Spleen (tissue), 11 donors: ENCODE data around the gene PHKB. TPM values are rescaled to one million over a fixed set of nuclear protein-coding genes. Genes with fewer than 3 reads are reported as not detected.

ENCODE experiments used
- DNase-seq: peaks from one replicate; pipeline ENCODE4 v3.0.0-alpha.2; 2020
- H3K27ac ChIP-seq, 8 donors: fragments of 200-600 bp; sonication (generic) in 7 of 8; 1 replicate in 4 of 8; 2 replicates in 4 of 8; pipeline versions ENCODE4 v1.5.0 to v1.8.0; 2016 to 2021; ENCODE audit warnings: inconsistent platforms in 4 of 8, mild to moderate bottlenecking in 4 of 8, moderate library complexity in 1 of 8
- H3K27me3 ChIP-seq, 7 donors: fragments of 200-600 bp; sonication (generic) in 6 of 7; replicated peaks in 1 of 7; 1 replicate in 4 of 7; 2 replicates in 3 of 7; pipeline versions ENCODE4 v1.5.0 to v1.8.0; 2016 to 2021; ENCODE audit warnings: inconsistent platforms in 3 of 7, mild to moderate bottlenecking in 1 of 7
- H3K36me3 ChIP-seq, 6 donors: fragments of 200-600 bp; sonication (generic) in 5 of 6; 1 replicate in 4 of 6; 2 replicates in 2 of 6; pipeline versions ENCODE4 v1.5.0 to v1.8.0; 2016 to 2021; ENCODE audit warnings: inconsistent platforms in 2 of 6
- H3K4me1 ChIP-seq, 6 donors: fragments of 200-600 bp; sonication (generic) in 5 of 6; 1 replicate in 3 of 6; 2 replicates in 3 of 6; pipeline versions ENCODE4 v1.5.0 to v1.8.0; 2016 to 2021; ENCODE audit warnings: inconsistent platforms in 3 of 6
- H3K4me3 ChIP-seq, 8 donors: fragments of 200-600 bp; sonication (generic) in 7 of 8; 1 replicate in 4 of 8; 2 replicates in 4 of 8; pipeline versions ENCODE4 v1.5.0 to v1.8.0; 2016 to 2021; ENCODE audit warnings: inconsistent platforms in 4 of 8, mild to moderate bottlenecking in 4 of 8, moderate library complexity in 2 of 8
- H3K9me3 ChIP-seq, 8 donors: fragments of 200-600 bp; sonication (generic) in 7 of 8; 1 replicate in 4 of 8; 2 replicates in 4 of 8; pipeline versions ENCODE4 v1.5.0 to v1.8.0; 2016 to 2021; ENCODE audit warnings: inconsistent platforms in 4 of 8
- CTCF ChIP-seq, 11 experiments: fragments of 200-600 bp in 7 of 11; fragments of 450-650 bp in 4 of 11; sonication (generic) in 4 of 11; IDR thresholded peaks in 8 of 11; conservative IDR thresholded peaks in 3 of 11; 1 replicate in 7 of 11; 2 replicates in 4 of 11; pipeline versions ENCODE4 v1.4.0 to v1.8.0; 2016 to 2021; ENCODE audit warnings: antibody characterized with exemption in 11 of 11, inconsistent platforms in 4 of 11, mild to moderate bottlenecking in 1 of 11
- POLR2A ChIP-seq, 3 donors: fragments of 450-650 bp; IDR thresholded peaks; one replicate each; pipeline ENCODE4 v1.5.1; 2017; ENCODE audit warnings: antibody characterized with exemption in 3 of 3, mild to moderate bottlenecking in 1 of 3
- POLR2AphosphoS5 ChIP-seq, 3 donors: sonication (generic); formaldehyde crosslinking; IDR thresholded peaks; one replicate each; pipeline ENCODE4 v1.5.1; 2017; ENCODE audit warnings: antibody characterized with exemption in 3 of 3
- WGBS, 5 donors: extraction: QIAGEN DNeasy Blood & Tissue Kit in 3 of 5; methylation state at CpG; one replicate each; pipeline versions ENCODE4 v1.1.5 to v1.1.7; 2013 to 2018; 5-methylcytosine and 5-hydroxymethylcytosine counted together
- intact Hi-C: fragments of 100-400 bp; cut with DNase I; formaldehyde crosslinking; loops from one replicate; pipeline ENCODE4 v1.15.0; 2023; ENCODE audit warnings: low total_unique reads
- polyA plus RNA-seq, 3 donors: library from polyadenylated mRNA; stranded (reverse); fragments of 200-250 nt; gene quantifications; one replicate each; pipeline ENCODE4 v1.2.1, GENCODE V29; 2013
- total RNA-seq, 7 donors: library from RNA; depleted of rRNA in 3 of 7; stranded (reverse); fragments of >200 nt in 3 of 7; fragmentation: NEBNext Ultra II Directional in 4 of 7; extraction: Animal tissue kit (Norgen Biotek cat#: 25700) in 4 of 7; gene quantifications; one replicate each; pipeline versions ENCODE4 v1.1.0 to v1.2.1, GENCODE V29; 2016 to 2021
- donor health status: healthy with polysubstance abuse.
- donor health status: DM: no; HTN: no; CAD: no; lungs with moderate emphysema.
- donor health status: DM: no; HTN: no; CAD: no.
- donor health status: Bipolar disorder and iron deficiency.
- donor health status: healthy.
- donor health status: DM: no; HTN: no; CAD: no.
- donor health status: DM: yes; HTN: yes; CAD: no.

PHKB gene
- total and polyA plus RNA-seq, 10 donors = 19.7 to 168 (median 99.1) TPM

GRCh38 chr16:47586121-47586520, 125.0 kb downstream of the PHKB start:
- WGBS, 5 donors = 88 to 96% (median 91%) methylated on average over 3 of the region's 3 CpGs
- no peak overlapping the region for H3K27ac ChIP-seq
- H3K4me3 ChIP-seq = no peak overlapping the region
- no peaks in the 10 kb centered on the region for H3K9me3 ChIP-seq
- DNase-seq = no peak
- H3K36me3 ChIP-seq = peaks cover 6 to 63% (median 27%) of the 10 kb centered on the region in 6 donors
- intact Hi-C loops = no loop called here
- no peaks in the 10 kb centered on the region for H3K4me1 ChIP-seq
- H3K27me3 ChIP-seq = no peaks in the 10 kb centered on the region
- no peak for TF ChIP-seq POLR2AphosphoS5 (IDR thresholded peaks at IDR 0.05)
- no peak for TF ChIP-seq POLR2A (IDR thresholded peaks at IDR 0.05)
- TF ChIP-seq CTCF (IDR thresholded peaks at IDR 0.05 in 8 of 11, conservative IDR thresholded peaks at IDR 0.05 in 3 of 11) = no peak

- Histone ChIP-seq H3K27me3 (no peaks in the 10 kb centered on the region), H3K27ac (no peak overlapping the region), H3K4me3 (no peak overlapping the region), H3K9me3 (no peaks in the 10 kb centered on the region), H3K4me1 (no peaks in the 10 kb centered on the region), H3K36me3 (peaks cover 6 to 82% (median 40%) of the 10 kb centered on the region in 6 donors)
- DNase-seq = no peak
- WGBS, 5 donors = 96 to 98% (median 98%) methylated on average over 2 of the region's 2 CpGs
- intact Hi-C loops = no loop called here
- no peak for TF ChIP-seq POLR2AphosphoS5 (IDR thresholded peaks at IDR 0.05)
- TF ChIP-seq POLR2A (IDR thresholded peaks at IDR 0.05) = no peak
- TF ChIP-seq CTCF (IDR thresholded peaks at IDR 0.05 in 8 of 11, conservative IDR thresholded peaks at IDR 0.05 in 3 of 11) = no peak
Observed at GRCh38 chr16:47590472-47590871, 129.3 kb downstream of the PHKB start.

GRCh38 chr16:47592232-47592631, 131.1 kb downstream of the PHKB start:
- Histone ChIP-seq H3K4me1 (no peaks in the 10 kb centered on the region), H3K4me3 (no peak overlapping the region), H3K27ac (peak overlapping the region in 3 of 8 donors; percentile 11 to 34 (median 12)), H3K36me3 (peaks cover 6 to 94% (median 40%) of the 10 kb centered on the region in 6 donors), H3K27me3 (no peaks in the 10 kb centered on the region), H3K9me3 (no peaks in the 10 kb centered on the region)
- DNase-seq = no peak
- WGBS, 5 donors = 72 to 87% (median 81%) methylated on average over 3 of the region's 3 CpGs
- intact Hi-C loops = no loop called here
- TF ChIP-seq POLR2AphosphoS5 (IDR thresholded peaks at IDR 0.05) (no peak), CTCF (IDR thresholded peaks at IDR 0.05 in 8 of 11, conservative IDR thresholded peaks at IDR 0.05 in 3 of 11) (no peak), POLR2A (IDR thresholded peaks at IDR 0.05) (no peak)

- no peak for DNase-seq
- Histone ChIP-seq H3K4me3 (no peak overlapping the region), H3K9me3 (no peaks in the 10 kb centered on the region), H3K4me1 (peaks cover 0 to 6% (median 0%) of the 10 kb centered on the region in 6 donors), H3K36me3 (peaks cover 0 to 71% (median 4%) of the 10 kb centered on the region in 6 donors), H3K27me3 (no peaks in the 10 kb centered on the region), H3K27ac (no peak overlapping the region)
- intact Hi-C loops = no loop called here
- TF ChIP-seq POLR2A (IDR thresholded peaks at IDR 0.05) (no peak), POLR2AphosphoS5 (IDR thresholded peaks at IDR 0.05) (no peak), CTCF (IDR thresholded peaks at IDR 0.05 in 8 of 11, conservative IDR thresholded peaks at IDR 0.05 in 3 of 11) (no peak)
- 70 to 78% (median 73%) methylated on average over 2 of the region's 2 CpGs for WGBS, 5 donors
Observed at GRCh38 chr16:47599512-47599911, 138.4 kb downstream of the PHKB start.
